HG02852 (cell line): ENCODE data around the gene ETV6.
"Not testable (repeated sequence)": the region's sequence is repeated elsewhere in the genome, so short reads cannot be mapped to it uniquely, and the experiment has no call there.

Experiments
- ATAC-seq: cut with Tn5 transposase; IDR thresholded peaks from one replicate; pipeline ENCODE4 v1.9.1; 2021; ENCODE audit warnings: mild to moderate bottlenecking, moderate library complexity; ENCODE audit not compliant: unreplicated experiment

ETV6 gene

DNA sequence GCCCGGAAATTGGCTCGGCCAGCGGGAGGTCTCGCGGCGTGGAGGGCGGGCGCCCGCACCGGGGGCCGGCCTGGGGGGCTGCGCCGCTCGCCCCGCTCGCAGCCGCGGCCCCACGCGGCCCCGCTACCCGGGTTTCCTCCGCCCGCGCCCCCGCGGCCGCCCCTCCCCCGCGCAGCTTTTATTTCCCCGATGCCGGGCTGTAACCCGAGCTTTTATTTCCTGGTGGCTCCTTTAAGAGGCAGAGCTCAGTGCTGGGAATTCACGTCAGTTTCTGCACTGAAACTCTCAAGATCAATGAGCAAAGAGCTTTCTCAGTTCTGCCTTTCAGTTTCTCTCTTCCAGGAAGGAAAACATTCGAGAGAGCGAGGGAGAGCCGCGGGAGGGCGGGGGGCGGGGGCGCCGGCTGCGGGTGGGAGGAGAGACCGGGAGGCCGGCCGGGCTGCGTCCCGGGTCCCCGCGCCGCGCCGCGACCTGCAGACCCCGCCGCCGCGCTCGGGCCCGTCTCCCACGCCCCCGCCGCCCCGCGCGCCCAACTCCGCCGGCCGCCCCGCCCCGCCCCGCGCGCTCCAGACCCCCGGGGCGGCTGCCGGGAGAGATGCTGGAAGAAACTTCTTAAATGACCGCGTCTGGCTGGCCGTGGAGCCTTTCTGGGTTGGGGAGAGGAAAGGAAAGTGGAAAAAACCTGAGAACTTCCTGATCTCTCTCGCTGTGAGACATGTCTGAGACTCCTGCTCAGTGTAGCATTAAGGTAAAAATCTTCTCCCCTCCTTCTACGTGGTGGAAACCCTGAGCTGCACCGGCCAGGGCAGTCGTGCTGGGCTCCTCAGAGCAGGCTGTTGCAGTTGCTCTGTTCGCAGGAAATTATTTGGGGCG lies at the start of gene ETV6:
ETV6 (plus strand) TSS at position 262 of the 873 bp plus-strand sequence; CDS start at position 716, 454 bp downstream.
- peak; percentile 51 for ATAC-seq

- ATAC-seq, result no peak
Measured at GRCh38 chr12:11600199-11600598, 49.3 kb upstream of the ETV6 start.

DNA sequence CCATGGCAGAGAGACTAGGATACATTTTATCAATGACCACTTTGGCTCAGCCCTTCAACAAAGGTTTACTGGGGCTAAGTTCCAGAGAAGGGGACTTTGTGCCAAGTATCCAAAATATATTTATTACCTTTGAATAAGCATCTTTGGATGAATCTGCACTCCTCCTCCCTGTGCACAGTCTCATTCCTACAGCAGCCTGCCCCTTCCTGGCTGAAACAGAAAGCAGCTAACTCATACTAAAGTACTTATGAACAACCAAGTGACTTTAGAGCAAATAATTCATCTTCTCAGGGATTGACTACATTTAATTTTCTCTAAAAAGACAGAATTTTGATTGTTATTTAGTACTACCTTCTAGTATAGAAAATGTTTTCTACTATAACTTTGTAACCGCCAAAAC lies 47.8 kb upstream of the ETV6 start:
- no peak for ATAC-seq

DNA sequence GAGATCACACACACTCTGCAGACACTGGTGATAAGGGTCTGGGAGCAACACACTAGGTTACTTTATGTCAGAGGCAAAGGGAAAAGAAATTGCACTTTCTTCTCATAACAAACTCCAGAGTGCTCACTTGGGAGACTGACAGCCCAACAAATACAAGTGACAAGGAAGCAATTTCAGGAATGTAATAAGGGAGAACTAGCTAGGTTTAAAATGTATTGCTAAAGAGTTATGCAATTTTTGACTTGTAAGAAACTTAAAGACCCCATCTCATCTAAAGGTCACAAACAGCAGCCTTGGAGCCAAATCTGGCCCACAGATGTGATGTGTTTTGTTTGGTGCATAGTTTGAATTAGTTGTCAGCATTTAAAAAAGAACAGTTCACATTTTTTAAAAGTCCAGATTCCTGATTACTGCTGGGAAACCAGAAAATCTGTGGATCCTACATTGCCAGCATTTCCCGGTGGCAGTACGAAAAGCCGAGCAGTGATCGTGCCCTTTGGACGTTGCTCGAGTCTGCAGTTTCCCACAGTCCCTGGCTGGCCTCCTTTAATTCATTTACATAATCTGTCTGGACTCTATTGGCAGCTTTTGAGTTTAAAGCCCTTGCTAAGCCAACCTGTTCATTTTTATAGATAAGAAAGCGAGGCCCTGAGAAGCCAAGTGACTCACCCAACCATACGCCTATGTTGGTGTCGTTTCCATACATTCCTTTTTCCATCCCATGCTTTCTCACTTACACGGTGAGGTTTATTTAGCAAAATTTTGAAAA lies 42.0 kb upstream of the ETV6 start:
- no peak for ATAC-seq

- no peak for ATAC-seq
Measured at GRCh38 chr12:11609045-11609444, 40.4 kb upstream of the ETV6 start.

GRCh38 chr12:11615481-11615880 lies 34.0 kb upstream of the ETV6 start:
- ATAC-seq, result no peak

GRCh38 chr12:11618046-11618445 lies 31.4 kb upstream of the ETV6 start:
- ATAC-seq, result no peak

DNA sequence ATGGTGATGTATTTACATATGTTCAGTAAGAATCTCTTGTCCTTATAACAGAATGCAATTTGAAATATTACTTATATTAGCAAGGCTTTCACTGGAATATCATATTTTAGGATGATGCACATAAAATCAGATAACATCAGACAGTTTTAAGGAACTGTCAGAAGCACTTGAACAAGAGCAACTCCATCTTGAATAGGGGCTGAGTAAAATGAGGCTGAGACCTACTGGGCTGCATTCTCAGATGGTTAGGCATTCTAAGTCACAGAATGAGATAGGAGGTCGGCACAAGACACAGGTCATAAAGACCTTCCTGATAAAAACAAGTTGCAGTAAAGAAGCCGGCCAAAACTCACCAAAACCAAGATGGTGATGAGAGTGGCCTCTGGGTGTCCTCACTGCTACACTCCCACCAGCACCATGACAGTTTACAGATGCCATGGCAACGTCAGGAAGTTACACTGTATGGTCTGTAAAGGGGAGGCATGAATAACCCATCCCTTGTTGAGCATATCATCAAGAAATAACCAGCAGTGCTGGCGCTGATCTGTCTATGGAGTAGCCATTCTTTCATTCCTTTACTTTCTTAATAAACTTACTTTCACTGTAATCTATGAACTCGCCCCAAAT lies 27.6 kb upstream of the ETV6 start:
- no peak for ATAC-seq

GRCh38 chr12:11622876-11623281 lies 26.6 kb upstream of the ETV6 start:
- ATAC-seq, result no peak

DNA sequence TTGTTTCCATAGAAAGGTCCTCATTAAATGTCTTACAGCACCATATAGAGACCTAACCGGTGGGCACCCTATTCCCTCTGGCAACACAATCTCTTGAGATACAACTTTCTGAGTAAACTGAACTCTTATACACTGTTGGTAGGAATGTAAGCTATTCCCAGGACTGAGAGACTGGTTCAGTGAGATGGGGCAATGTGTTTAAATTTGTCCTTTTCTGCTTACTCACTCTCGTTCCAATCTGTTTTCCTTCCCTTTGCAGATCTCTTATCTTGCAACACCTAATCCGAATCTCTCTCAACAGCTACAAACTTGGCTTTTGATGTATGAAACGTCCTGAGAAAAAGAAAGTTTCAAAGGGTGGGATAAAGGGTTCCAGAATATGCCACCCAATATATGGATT lies 26.1 kb upstream of the ETV6 start:
- ATAC-seq, result no peak

- ATAC-seq, result no peak
Measured at GRCh38 chr12:11624116-11624515, 25.4 kb upstream of the ETV6 start.

DNA sequence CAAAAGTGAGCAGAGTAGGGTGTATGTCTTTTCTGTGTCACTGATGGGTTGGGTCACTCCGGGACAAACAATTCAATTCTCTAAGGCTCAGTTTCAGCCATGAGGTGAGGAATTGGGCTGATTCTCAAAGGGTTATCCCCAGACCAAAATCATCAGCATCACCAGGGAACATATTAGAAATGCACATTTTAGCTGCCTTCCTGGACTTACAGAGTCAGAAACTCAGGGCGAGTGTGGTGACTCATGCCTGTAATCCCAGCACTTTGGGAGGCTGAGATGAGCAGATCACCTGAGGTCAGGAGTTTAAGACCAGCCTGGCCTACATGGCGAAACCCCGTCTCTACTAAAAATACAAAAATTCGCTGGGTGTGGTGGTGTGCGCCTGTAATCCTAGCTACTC lies 21.8 kb upstream of the ETV6 start:
- ATAC-seq, result not testable (repeated sequence)

GRCh38 chr12:11628353-11628752 lies 21.1 kb upstream of the ETV6 start:
- no peak for ATAC-seq

DNA sequence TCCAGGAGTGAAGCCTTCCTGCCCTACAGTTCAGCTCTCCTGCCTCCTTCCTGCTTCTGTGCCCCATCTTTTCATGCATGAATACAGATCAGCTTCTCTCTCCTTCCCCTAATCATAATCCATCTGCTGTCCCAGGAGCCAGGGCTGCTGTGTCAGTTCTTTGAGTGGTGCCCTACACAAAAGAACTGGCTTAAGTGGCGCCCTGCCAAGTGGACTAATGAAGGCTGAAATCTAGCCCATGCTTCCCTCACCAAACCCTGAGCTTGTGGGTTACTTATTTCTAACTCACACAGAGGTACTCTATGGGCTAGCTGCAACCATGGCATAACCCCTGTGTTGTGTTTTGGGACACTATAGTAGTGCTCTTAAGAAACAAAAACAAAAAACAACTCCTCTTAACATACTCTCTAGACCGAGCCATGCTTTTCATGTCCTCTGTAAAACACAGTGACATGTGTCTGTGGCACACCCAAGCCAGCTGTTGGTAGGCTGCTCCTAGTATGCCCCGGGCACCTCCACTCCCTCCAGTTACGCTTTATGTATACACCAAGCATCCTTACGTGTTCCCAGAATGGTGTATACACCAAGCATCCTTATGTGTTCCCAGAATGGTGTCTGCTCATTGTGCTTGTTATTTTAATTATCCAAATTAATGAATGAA lies 19.3 kb upstream of the ETV6 start:
- ATAC-seq, result no peak

GRCh38 chr12:11631288-11631687 lies 18.2 kb upstream of the ETV6 start:
- no peak for ATAC-seq

GRCh38 chr12:11631881-11632280 lies 17.6 kb upstream of the ETV6 start:
- ATAC-seq, result not testable (repeated sequence)

DNA sequence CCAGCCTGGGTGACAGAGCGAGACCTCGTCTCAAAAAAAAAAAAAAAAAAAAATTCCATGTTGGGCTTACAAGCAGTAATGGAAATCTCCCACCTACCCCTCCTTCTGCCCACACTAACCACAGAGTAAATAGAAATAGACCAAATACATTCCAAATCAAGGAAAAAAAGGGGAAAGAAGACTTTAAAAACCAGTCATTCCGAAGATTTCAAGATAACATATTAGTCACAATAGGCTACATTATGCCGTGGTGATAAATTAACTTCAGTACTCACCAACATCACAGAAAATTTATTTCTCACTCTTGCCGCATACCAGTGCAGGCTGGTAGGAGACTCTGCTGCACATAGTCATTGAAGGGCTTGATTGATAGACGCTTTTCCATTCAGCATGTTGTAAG lies 15.5 kb upstream of the ETV6 start:
- no peak for ATAC-seq

- ATAC-seq, result no peak
Measured at GRCh38 chr12:11635341-11635740, 14.1 kb upstream of the ETV6 start.

GRCh38 chr12:11638315-11638916 lies 11.1 kb upstream of the ETV6 start:
- no peak for ATAC-seq

GRCh38 chr12:11639454-11639853 lies 10.0 kb upstream of the ETV6 start:
- no peak for ATAC-seq

DNA sequence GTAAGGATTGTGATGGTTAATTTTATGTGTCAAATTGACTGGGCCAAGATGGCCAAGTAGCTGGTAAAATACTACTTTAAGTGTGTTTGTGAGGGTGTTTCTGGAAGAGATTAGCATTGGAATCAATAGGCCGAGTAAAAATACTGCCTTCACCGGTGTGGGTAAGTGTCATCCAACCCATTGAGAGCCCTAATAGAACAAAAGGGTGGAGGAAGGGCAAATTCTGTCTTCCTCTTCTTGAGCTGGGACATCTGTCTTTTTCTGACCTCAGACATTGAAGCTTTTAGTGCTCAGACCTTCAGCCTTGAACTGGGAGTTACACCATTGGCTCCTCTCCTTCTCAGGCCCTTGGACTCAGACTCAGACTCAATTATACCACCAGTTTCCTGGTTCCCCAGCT lies 8.0 kb upstream of the ETV6 start:
- no peak for ATAC-seq
